Psoas muscle (tissue), 8 donors: ENCODE measurements around the gene CRYBG3. TPM values are rescaled to one million over a fixed set of nuclear protein-coding genes. Genes with fewer than 3 reads are reported as not detected.

Source experiments
- ATAC-seq, 4 donors: fragments of 200-7000 bp; cut with Tn5 transposase; one replicate each; pipeline ENCODE4 v1.9.1; 2020; ENCODE audit warnings: moderate library complexity in 3 of 4, mild to moderate bottlenecking in 2 of 4
- DNase-seq, 2 donors: peaks; one replicate each; pipeline ENCODE4 v3.0.0-alpha.2; 2020
- H3K27ac ChIP-seq: fragments of 200-600 bp; one replicate; pipeline ENCODE4 v1.8.0; 2022
- H3K27me3 ChIP-seq, 3 donors: fragments of 200-600 bp in 1 of 3; one replicate each; pipeline versions ENCODE4 v1.6.1 to v1.8.0; 2013 to 2022; ENCODE audit warnings: low read length in 2 of 3, mild to moderate bottlenecking in 2 of 3, moderate library complexity in 1 of 3; ENCODE audit not compliant: insufficient read depth in 3 of 3
- H3K36me3 ChIP-seq, 2 donors: fragments of 200-600 bp in 1 of 2; one replicate each; pipeline versions ENCODE4 v1.6.1 to v1.8.0; 2013 to 2022; ENCODE audit warnings: low read depth in 1 of 2, mild to moderate bottlenecking in 1 of 2, moderate library complexity in 1 of 2; ENCODE audit not compliant: insufficient read depth in 1 of 2
- H3K4me1 ChIP-seq: fragments of 200-600 bp; one replicate; pipeline ENCODE4 v1.8.0; 2022
- H3K4me3 ChIP-seq: fragments of 200-600 bp; one replicate; pipeline ENCODE4 v1.8.0; 2022; ENCODE audit warnings: mild to moderate bottlenecking
- H3K9me3 ChIP-seq: fragments of 200-600 bp; one replicate; pipeline ENCODE4 v1.8.0; 2022
- WGBS, 3 donors: extraction: QIAGEN DNeasy Blood & Tissue Kit; methylation state at CpG; one replicate each; pipeline versions ENCODE4 v1.1.6 to v1.1.7; 2013; 5-methylcytosine and 5-hydroxymethylcytosine counted together
- intact Hi-C, 2 donors: fragments of 100-400 bp; cut with DNase I; formaldehyde crosslinking; loops; one replicate each; pipeline versions ENCODE4 v1.11.0 to v1.14.2; 2022
- polyA plus RNA-seq, 3 donors: library from polyadenylated mRNA; stranded (reverse); fragments of 200-250 nt; gene quantifications; one replicate each; pipeline ENCODE4 v1.2.3, GENCODE V29; 2013
- total RNA-seq, 4 donors: library from RNA; stranded (reverse); fragmentation: NEBNext Ultra II Directional in 2 of 4; extraction: Animal tissue kit (Norgen Biotek cat#: 25700) in 2 of 4; gene quantifications; one replicate each; pipeline versions ENCODE4 v1.2.1 to v1.2.4, GENCODE V29; 2021 to 2023
- TF ChIP-seq, protein P1 (sequence below): fragments of 200-600 bp; IDR thresholded peaks from one replicate; pipeline ENCODE4 v1.8.0; 2022; ENCODE audit warnings: antibody characterized with exemption
- donor health status: healthy with polysubstance abuse.
- donor health status: DM: no; HTN: no; CAD: no; lungs with moderate emphysema.
- donor health status: Bipolar disorder and iron deficiency.
- donor health status: healthy.
- donor health status: DM: yes; HTN: yes; CAD: no.
- donor health status: DM: no; HTN: no; CAD: no.
- donor health status: DM: no; HTN: no; CAD: no.
- donor health status: DM: yes; HTN: yes; CAD: no.

Gene CRYBG3
- total and polyA plus RNA-seq, 7 donors: 5.1 to 36.9 (median 10.1) TPM

- no peaks in the 10 kb centered on the region for H3K36me3 ChIP-seq
- 71 to 76% (median 76%) methylated on average over 2 of the region's 2 CpGs for WGBS, 3 donors
- no peaks in the 10 kb centered on the region for H3K4me1 ChIP-seq
- TF ChIP-seq, protein P1, sequence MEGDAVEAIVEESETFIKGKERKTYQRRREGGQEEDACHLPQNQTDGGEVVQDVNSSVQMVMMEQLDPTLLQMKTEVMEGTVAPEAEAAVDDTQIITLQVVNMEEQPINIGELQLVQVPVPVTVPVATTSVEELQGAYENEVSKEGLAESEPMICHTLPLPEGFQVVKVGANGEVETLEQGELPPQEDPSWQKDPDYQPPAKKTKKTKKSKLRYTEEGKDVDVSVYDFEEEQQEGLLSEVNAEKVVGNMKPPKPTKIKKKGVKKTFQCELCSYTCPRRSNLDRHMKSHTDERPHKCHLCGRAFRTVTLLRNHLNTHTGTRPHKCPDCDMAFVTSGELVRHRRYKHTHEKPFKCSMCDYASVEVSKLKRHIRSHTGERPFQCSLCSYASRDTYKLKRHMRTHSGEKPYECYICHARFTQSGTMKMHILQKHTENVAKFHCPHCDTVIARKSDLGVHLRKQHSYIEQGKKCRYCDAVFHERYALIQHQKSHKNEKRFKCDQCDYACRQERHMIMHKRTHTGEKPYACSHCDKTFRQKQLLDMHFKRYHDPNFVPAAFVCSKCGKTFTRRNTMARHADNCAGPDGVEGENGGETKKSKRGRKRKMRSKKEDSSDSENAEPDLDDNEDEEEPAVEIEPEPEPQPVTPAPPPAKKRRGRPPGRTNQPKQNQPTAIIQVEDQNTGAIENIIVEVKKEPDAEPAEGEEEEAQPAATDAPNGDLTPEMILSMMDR: no peak
- no peaks in the 10 kb centered on the region for H3K9me3 ChIP-seq
- intact Hi-C loops: no loop called here
- no peaks in the 10 kb centered on the region for H3K27me3 ChIP-seq
- no peak for ATAC-seq
- H3K4me3 ChIP-seq: no peak overlapping the region
- DNase-seq: no peak
- no peak overlapping the region for H3K27ac ChIP-seq
Observed at GRCh38 chr3:97993526-97993925, 171.7 kb downstream of the CRYBG3 start.

DNA sequence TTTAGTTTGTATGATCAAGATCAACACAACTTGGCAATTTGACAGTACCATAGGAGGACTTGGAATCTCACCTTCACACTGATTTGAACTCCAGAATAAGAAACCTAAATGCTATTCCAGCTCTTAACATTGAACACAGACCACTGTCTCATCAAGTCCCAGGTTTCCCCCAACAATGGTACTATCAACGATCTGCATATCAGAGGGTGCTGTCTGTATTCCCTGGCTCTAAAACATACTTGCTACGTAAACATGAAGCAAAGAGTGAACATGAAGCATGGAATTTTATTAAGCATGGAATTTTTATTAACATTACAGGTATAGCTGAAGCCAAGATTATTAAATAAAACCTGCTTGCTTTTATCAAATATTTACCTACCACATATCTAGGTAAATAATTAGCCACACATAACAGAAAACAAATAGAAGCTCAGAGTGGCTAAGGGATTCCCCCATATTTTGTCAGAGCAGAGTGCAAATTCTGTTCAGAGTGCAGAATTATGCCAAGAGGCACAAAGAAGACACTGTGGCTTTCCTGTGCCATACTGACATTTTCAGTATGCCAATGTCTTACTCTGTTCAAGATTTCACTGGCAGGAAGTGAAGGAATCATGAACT, 172.6 kb downstream of the CRYBG3 start:
- Histone ChIP-seq H3K27me3 (no peaks in the 10 kb centered on the region), H3K4me1 (no peaks in the 10 kb centered on the region), H3K9me3 (no peaks in the 10 kb centered on the region), H3K4me3 (no peak overlapping the region), H3K36me3 (no peaks in the 10 kb centered on the region), H3K27ac (no peak overlapping the region)
- no peak for DNase-seq
- WGBS, 3 donors: 82 to 92% (median 85%) methylated on average over 2 of the region's 2 CpGs
- ATAC-seq: no peak
- intact Hi-C loops: no loop called here
- TF ChIP-seq, protein P1: no peak

Other genes starting within 250 kb of the CRYBG3 start
- gene ARL6, start 57.3 kb upstream of the CRYBG3 start, total RNA-seq: 1 to 10 TPM; 1.3 to 2.5 (median 1.7) TPM
- 1 to 10 TPM; 1.1 to 6.2 (median 1.8) TPM for gene ARL6, start 57.3 kb upstream of the CRYBG3 start, polyA plus RNA-seq
- 10 to 100 TPM; 23.0 to 66.2 (median 34.8) TPM for gene RIOX2, start 150.4 kb downstream of the CRYBG3 start, total RNA-seq
- 10 to 100 TPM; 16.7 to 45.8 (median 26.5) TPM for gene RIOX2, start 150.4 kb downstream of the CRYBG3 start, polyA plus RNA-seq
- not detected for gene GABRR3, start 213.3 kb downstream of the CRYBG3 start, total RNA-seq
- under 1 TPM in 1 of 3 donors, not detected in 2; 0.10 TPM for gene GABRR3, start 213.3 kb downstream of the CRYBG3 start, polyA plus RNA-seq